HT1080 (cell line): ENCODE measurements around the gene GNA12. TPM values are rescaled to one million over a fixed set of nuclear protein-coding genes. Genes with fewer than 3 reads are reported as not detected.

Experiments used
- DNase-seq: peaks from one replicate; pipeline ENCODE4 v3.0.0-alpha.2; 2015; ENCODE audit warnings: low read depth
- total RNA-seq: library from RNA; depleted of rRNA; stranded (reverse); fragments of >200 nt; shearing (Covaris generic); gene quantifications from 2 replicates; pipeline ENCODE4 v1.2.3, GENCODE V29; 2014

GNA12 gene
- total RNA-seq, 1 experiment from 2014 or later = 25.1 TPM

DNA sequence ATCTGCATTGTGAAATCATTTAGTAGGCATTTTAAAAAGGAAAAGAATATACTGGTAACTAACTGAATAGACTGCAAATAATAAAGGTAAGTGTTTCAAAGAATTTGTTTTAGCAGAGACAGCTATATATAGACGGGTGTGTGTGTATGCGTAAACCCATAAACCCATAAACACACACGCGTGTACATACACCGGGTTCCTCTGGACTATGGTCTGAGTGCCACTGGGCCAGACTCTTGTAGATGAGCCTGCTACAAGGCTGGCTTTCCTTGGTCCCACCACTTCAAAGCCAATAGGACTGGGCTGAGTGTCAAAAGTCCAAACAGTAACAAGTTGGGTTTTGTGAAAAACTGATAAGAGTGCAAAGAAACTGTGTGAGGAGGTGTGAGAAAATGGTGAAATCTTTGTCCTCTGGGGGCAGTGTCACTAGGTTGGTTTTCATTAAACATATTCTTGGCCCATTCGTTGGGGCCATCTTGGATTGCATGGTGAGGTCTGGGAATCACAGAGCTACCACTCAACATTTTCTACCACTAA lies 39.8 kb downstream of the GNA12 start:
- DNase-seq = no peak

- no peak for DNase-seq
Measured at GRCh38 chr7:2803755-2804154, 40.4 kb downstream of the GNA12 start.

- DNase-seq = no peak
Measured at GRCh38 chr7:2803342-2803692, 40.8 kb downstream of the GNA12 start.

GRCh38 chr7:2802504-2803341 lies 41.4 kb downstream of the GNA12 start:
- no peak for DNase-seq

DNA sequence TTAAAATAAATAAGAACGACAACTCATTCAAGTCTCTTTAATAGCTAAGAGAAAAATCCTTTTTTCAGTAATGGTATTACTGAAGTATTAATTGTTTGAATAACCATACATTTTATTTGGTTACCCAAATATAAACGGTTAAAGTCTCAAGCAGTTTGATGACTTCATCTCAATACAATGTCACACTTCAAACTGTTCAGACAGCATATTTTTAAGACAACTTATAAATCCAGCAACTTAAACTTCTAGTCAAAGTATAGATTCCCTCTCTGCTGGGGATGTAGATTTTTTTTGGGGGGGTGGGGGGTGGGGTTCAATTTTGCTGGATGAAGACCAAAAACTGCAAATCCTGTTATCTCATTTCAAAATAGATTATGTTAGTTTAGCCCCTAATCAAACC lies 42.0 kb downstream of the GNA12 start:
- DNase-seq = no peak

DNA sequence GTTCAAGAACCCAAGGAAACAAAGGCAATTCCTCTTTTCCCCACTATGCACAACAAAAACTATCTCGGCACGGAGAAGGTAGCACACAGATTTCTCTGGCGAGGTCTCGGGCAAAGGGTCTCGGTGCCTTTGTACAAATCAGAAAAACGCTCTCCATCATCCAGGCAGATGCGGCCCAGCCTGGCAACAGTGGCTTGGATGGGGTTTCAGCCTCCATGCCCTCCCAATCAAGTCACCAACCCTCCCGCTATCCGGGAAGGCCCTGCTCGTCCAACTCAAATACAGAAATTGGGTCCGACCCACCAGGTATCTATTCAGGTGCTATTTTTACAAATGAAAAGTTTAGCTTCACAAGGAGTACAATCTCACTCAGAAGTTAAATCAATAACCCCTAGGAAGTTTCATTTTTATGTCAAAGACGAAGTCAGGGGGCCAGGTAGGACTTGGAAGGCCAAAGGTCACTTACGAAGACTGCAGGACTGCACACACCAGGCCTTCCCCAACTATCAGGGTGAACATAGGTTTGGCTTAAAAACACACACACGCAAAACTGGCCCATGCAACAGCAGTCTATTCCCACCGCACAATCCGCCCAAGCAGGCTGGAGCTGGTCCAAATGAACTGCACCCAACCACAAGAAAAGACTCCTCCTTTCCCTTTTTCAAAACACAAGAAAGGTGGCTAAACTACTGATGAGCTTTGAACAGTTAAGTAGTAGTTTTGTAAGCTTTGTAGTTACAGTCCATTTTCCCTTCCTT lies 43.0 kb downstream of the GNA12 start:
- DNase-seq = no peak

DNA sequence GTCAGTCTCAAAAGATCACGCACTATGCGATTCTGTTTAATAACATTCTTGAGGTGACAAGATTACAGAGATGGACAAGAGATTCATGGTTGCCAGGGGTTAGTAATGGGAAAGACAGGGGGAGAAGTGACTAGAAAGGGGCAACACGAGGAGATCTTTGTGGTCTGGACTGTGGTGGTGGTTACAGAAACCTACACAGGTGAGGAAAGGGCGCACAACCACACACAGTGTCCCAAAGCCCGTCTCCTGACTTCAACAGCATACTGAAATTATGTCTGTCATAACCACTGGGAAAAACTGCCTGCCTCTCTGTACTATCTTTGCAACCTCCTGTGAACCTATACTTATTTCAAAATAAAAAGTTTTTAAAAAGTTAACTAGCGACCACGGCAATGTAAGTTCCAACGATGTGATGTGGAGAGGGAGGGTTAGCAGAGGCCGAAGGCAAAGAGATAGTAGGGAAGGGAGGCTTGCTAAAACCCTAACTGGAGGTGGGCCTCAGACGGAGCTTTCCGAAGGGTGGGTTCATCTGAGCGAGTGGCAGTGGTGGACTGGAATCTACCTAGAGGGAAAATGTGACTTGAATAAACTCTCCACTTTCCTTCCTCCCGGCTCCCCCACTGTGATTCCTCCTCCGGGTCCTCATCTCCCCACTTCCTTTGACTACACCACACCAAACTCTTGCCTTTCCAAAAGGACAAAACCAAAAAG lies 43.7 kb downstream of the GNA12 start:
- DNase-seq = no peak

DNA sequence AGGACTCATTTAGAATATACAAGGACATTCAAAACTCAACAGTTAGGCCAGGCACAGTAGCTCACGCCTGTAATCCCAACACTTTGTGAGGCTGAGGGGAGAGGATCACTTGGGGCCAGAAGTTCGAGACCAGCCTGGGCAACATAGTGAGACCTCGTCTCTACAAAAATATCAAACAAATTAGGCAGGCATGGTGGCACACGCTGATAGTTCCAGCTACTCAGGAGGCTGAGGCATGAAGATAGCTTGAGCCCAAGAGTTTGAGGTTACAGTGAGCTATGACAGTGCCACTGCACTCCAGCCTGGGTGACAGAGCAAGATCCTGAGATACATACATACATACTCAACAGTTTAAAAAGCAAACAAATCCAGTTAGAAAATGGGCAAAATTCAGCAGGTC lies 44.9 kb downstream of the GNA12 start:
- DNase-seq = no peak

DNA sequence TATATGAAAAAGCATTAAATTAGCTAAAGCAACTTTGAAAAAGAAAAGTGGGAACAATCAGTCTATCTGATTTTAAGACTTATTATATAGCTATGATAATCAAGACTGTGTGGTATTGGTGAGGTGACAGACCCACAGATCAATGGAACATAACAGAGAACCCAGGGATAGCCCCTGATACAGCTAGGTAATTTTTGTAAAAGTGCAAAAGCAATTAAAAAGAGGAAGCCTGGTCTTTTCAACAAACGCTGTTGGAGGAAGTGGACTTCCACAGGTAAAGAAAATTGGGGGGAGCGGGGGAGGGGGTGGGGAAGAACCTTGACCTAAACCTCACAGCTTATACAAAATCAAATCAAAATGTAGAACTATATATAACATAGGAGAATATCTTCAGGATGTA lies 45.4 kb downstream of the GNA12 start:
- DNase-seq = no peak

- no peak for DNase-seq
Measured at GRCh38 chr7:2796358-2797352, 47.5 kb downstream of the GNA12 start.

GRCh38 chr7:2795906-2796305 lies 48.2 kb downstream of the GNA12 start:
- DNase-seq = no peak

- DNase-seq = no peak
Measured at GRCh38 chr7:2794836-2795636, 49.1 kb downstream of the GNA12 start.

GRCh38 chr7:2792856-2793487 lies 51.1 kb downstream of the GNA12 start:
- DNase-seq = no peak

DNA sequence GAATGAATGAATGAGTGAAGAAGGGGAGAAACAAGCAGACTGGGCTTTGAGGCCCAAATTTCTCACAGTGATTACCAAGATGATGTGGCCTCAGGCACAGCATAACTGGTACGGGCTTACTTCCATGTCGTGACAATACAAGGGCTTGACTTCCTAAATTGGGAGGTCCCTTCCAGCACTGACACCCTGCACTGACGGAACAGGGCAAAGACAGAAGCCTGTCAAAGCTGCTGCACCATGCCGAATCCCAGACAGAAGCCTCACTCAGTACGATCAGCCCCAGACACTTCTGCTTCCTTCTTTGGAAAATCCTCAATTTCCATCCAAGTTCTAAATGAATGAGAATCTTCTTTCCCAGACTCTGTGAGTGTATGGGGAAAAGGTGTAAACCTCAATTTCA lies 51.9 kb downstream of the GNA12 start:
- no peak for DNase-seq

- no peak for DNase-seq
Measured at GRCh38 chr7:2791390-2791789, 52.7 kb downstream of the GNA12 start.

DNA sequence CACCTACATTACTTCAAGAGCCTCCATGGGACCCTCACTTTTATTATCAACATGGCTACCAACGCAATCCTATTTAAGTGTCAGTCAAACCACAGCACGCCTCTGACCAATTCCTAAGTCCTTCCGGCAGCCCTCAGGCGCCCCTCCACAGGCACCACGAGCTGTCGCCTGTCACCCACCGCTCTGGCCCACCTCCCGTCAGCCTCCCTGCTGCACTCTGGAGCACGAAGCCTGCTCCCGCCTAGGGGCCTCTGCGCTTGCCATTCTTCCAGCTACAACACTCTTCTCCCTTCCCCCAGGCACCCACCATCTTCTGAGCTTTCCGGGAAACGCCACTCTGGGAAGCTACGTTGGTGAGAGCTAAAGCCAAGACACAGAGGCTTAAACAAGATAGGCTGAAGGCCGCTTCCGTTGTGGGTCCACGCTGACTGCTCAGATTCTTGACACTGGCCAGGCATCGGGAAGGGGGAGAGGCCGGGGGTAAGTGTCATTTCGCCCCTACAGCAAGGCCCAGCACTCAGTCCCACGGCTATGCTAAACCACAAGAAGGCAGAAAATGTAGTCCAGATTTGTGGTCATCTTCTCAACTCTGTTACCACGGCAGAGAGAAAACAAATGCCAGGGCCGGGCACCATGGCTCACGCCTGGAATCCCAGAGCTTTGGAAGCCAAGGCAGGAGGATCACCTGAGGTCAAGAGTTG lies 56.7 kb downstream of the GNA12 start:
- no peak for DNase-seq

GRCh38 chr7:2786607-2787116 lies 57.4 kb downstream of the GNA12 start:
- no peak for DNase-seq

GRCh38 chr7:2785071-2785500 lies 59.0 kb downstream of the GNA12 start:
- DNase-seq = peak; percentile 27
